Loucy (cell line): ENCODE results near the gene RPS6KA3.

ENCODE experiments used
- EZH2phosphoT487 ChIP-seq: fragments of 200-600 bp; IDR thresholded peaks from 2 replicates; pipeline ENCODE4 v1.6.1; 2018; ENCODE audit warnings: antibody characterized with exemption, mild to moderate bottlenecking, moderate library complexity, borderline replicate concordance
- TF ChIP-seq, protein P1 (sequence below): fragments of 200-600 bp; sonication (generic); conservative IDR thresholded peaks from 2 replicates; pipeline ENCODE4 v1.5.1; 2014; ENCODE audit warnings: mild to moderate bottlenecking, antibody characterized with exemption, low read length

DNA sequence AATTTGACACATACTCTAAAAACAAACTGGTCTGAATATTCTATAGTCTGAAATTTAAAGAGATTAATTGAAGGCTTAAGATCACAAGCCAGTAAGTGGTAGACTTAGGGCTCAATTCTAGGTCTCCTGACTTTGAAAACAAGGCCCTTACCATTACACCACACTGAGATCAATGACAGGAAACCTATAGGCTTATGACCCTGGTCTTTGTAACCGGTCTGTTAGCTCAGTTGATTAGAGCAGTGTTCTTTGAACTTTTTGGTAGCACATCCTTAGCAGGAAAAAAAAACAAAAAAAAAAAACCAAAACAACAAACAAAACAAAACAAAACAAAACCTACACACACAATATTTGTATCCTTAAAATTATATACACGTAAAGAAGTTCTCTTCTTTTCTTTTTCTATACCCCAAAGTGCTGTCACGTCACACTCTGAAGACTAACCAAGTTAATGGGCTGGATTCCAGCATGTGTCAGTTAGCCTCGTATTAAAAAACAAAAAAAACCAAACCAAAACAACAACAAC, 55.4 kb downstream of the RPS6KA3 start:
- TF ChIP-seq, protein P1, sequence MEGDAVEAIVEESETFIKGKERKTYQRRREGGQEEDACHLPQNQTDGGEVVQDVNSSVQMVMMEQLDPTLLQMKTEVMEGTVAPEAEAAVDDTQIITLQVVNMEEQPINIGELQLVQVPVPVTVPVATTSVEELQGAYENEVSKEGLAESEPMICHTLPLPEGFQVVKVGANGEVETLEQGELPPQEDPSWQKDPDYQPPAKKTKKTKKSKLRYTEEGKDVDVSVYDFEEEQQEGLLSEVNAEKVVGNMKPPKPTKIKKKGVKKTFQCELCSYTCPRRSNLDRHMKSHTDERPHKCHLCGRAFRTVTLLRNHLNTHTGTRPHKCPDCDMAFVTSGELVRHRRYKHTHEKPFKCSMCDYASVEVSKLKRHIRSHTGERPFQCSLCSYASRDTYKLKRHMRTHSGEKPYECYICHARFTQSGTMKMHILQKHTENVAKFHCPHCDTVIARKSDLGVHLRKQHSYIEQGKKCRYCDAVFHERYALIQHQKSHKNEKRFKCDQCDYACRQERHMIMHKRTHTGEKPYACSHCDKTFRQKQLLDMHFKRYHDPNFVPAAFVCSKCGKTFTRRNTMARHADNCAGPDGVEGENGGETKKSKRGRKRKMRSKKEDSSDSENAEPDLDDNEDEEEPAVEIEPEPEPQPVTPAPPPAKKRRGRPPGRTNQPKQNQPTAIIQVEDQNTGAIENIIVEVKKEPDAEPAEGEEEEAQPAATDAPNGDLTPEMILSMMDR, result no peak
- TF ChIP-seq EZH2phosphoT487, result no peak
